Suppressor macrophage treated with lipopolysaccharide for 1 hour (primary cell): Measurements from ENCODE around the gene UROS.

ENCODE experiments used
- DNase-seq, 3 donors: peaks; one replicate each; pipeline ENCODE4 v3.0.0-alpha.2; 2020 to 2022

The UROS gene

GRCh38 chr10:125761961-125762360 lies 61.1 kb downstream of the UROS start:
- no peak for DNase-seq

- DNase-seq, result no peak
Observed at GRCh38 chr10:125757742-125758141, 65.3 kb downstream of the UROS start.

- DNase-seq, result no peak
Observed at GRCh38 chr10:125756853-125757487, 66.1 kb downstream of the UROS start.

GRCh38 chr10:125756196-125756595 lies 66.9 kb downstream of the UROS start:
- no peak for DNase-seq

- no peak for DNase-seq
Observed at GRCh38 chr10:125747417-125747816, 75.6 kb downstream of the UROS start.

GRCh38 chr10:125744909-125745308 lies 78.1 kb downstream of the UROS start:
- no peak for DNase-seq

GRCh38 chr10:125742465-125742864 lies 80.6 kb downstream of the UROS start:
- DNase-seq, result no peak

- no peak for DNase-seq
Observed at GRCh38 chr10:125739994-125740679, 82.9 kb downstream of the UROS start.
